ENCODE data around the gene COPS8. TPM values are rescaled to one million over a fixed set of nuclear protein-coding genes. Genes with fewer than 3 reads are reported as not detected.

Gene COPS8
- polyA plus RNA-seq, 1 of the 3 experiments (the other 2 are of a cell fraction), result 107 TPM

GRCh38 chr2:237121321-237121720 lies 35.6 kb downstream of the COPS8 start:
- no peak overlapping the region for H3K4me2 ChIP-seq
- H3K36me3 ChIP-seq (replicated peaks in 1 of 2; ENCODE audit: control insufficient read depth in 1 of 2, insufficient read depth in 2 of 2, low read length in 1 of 2), result no peaks in the 10 kb centered on the region
- CTCF ChIA-PET, result interaction anchor here (0.8 to 3.6 kb wide), 12 partner anchors 8 to 452 kb away, joined by 3 to 27 read pairs (median 7); no protein-coding TSS in a partner anchor
- no peaks in the 10 kb centered on the region for H3F3A ChIP-seq (replicated peaks; ENCODE audit: insufficient read depth)
- H3K9me2 ChIP-seq, result no peaks in the 10 kb centered on the region
- no peak overlapping the region for H3K27ac ChIP-seq (ENCODE audit: low read depth in 2 of 2, low read length in 1 of 2)
- no peaks in the 10 kb centered on the region for H3K79me2 ChIP-seq (ENCODE audit: insufficient read depth)
- TF ChIP-seq USF1 (IDR thresholded peaks at IDR 0.05; ENCODE audit: borderline replicate concordance, low read depth), result no peak
- H3K27me3 ChIP-seq (ENCODE audit: insufficient read depth), result no peaks in the 10 kb centered on the region
- H3K4me3 ChIP-seq (ENCODE audit: low read depth in 2 of 2, low read length in 1 of 2), result no peak overlapping the region
- no peak overlapping the region for H2AFZ ChIP-seq (ENCODE audit: low read depth)
- no peaks in the 10 kb centered on the region for H3K9me3 ChIP-seq
- 50% methylated on average over 1 of the region's 1 CpG for WGBS (ENCODE audit: low lambda C conversion rate)
- POLR2A ChIA-PET, result no interaction called here
- H3K9ac ChIP-seq, result no peak overlapping the region
- no peak for DNase-seq
- H4K20me1 ChIP-seq (ENCODE audit: insufficient read depth), result no peaks in the 10 kb centered on the region
- H3K4me1 ChIP-seq (ENCODE audit: control insufficient read depth in 1 of 2, insufficient read depth in 2 of 2, low read depth in 1 of 2, low read length in 1 of 2), result peaks cover 0 to 5% of the 10 kb centered on the region in 2 experiments; a peak in 3 of 4 replicates

GRCh38 chr2:237122214-237122666 lies 36.6 kb downstream of the COPS8 start:
- TF ChIP-seq RFX5 (IDR thresholded peaks at IDR 0.05; ENCODE audit: low read length), result no peak
- peak; percentile 60 for TF ChIP-seq CTCF (IDR thresholded peaks at IDR 0.05)
- TF ChIP-seq RCOR1 (IDR thresholded peaks at IDR 0.05; ENCODE audit: low read length), result no peak
- TF ChIP-seq MXI1 (IDR thresholded peaks at IDR 0.05; ENCODE audit: low read depth, low read length), result no peak
- peak; percentile 54; the same call in 1 of the 2 replicates for TF ChIP-seq MAX (IDR thresholded peaks at IDR 0.05; ENCODE audit: low read depth)
- TF ChIP-seq CHD2 (IDR thresholded peaks at IDR 0.05; ENCODE audit: low read length, partially characterized antibody), result no peak
- TF ChIP-seq SMC3 (IDR thresholded peaks at IDR 0.05; ENCODE audit: low read depth, low read length), result peak; percentile 73
- no peak for TF ChIP-seq ELF1 (IDR thresholded peaks at IDR 0.05)
- TF ChIP-seq JUND (IDR thresholded peaks at IDR 0.05), result no peak
- no peak for TF ChIP-seq FOXM1 (IDR thresholded peaks at IDR 0.05; ENCODE audit: low read depth)
- TF ChIP-seq USF1 (IDR thresholded peaks at IDR 0.05; ENCODE audit: borderline replicate concordance, low read depth), result no peak
- peak; percentile 81 for TF ChIP-seq RAD21 (IDR thresholded peaks at IDR 0.05; ENCODE audit: low read length)
- TF ChIP-seq TCF12 (IDR thresholded peaks at IDR 0.05), result no peak
- no peak for TF ChIP-seq GATA2 (CRISPR knock-in tag; IDR thresholded peaks at IDR 0.05)
- no peak for TF ChIP-seq YY1 (IDR thresholded peaks at IDR 0.05; ENCODE audit: low read depth)
- CTCF ChIA-PET, result interaction anchor here (0.6 to 3.6 kb wide), 24 partner anchors 9 to 454 kb away, joined by 3 to 27 read pairs (median 4); no protein-coding TSS in a partner anchor
- POLR2A ChIA-PET, result no interaction called here
- no peaks in the 10 kb centered on the region for H3K79me2 ChIP-seq (ENCODE audit: insufficient read depth)
- H3K9me3 ChIP-seq, result no peaks in the 10 kb centered on the region
- 59% methylated on average over 8 of the region's 8 CpGs for WGBS (ENCODE audit: low lambda C conversion rate)
- no peak overlapping the region for H3K4me3 ChIP-seq (ENCODE audit: low read depth in 2 of 2, low read length in 1 of 2)
- no peak overlapping the region for H3K27ac ChIP-seq (ENCODE audit: low read depth in 2 of 2, low read length in 1 of 2)
- no peak overlapping the region for H3K4me2 ChIP-seq
- no peak overlapping the region for H2AFZ ChIP-seq (ENCODE audit: low read depth)
- no peaks in the 10 kb centered on the region for H3K9me2 ChIP-seq
- peaks cover 3 to 5% of the 10 kb centered on the region in 2 experiments; a peak in 3 of 4 replicates for H3K4me1 ChIP-seq (ENCODE audit: control insufficient read depth in 1 of 2, insufficient read depth in 2 of 2, low read depth in 1 of 2, low read length in 1 of 2)
- H3K36me3 ChIP-seq (replicated peaks in 1 of 2; ENCODE audit: control insufficient read depth in 1 of 2, insufficient read depth in 2 of 2, low read length in 1 of 2), result no peaks in the 10 kb centered on the region
- no peaks in the 10 kb centered on the region for H3K27me3 ChIP-seq (ENCODE audit: insufficient read depth)
- H4K20me1 ChIP-seq (ENCODE audit: insufficient read depth), result no peaks in the 10 kb centered on the region
- no peak overlapping the region for H3K9ac ChIP-seq
- peak; percentile 68 for DNase-seq
- H3F3A ChIP-seq (replicated peaks; ENCODE audit: insufficient read depth), result no peaks in the 10 kb centered on the region

Measured in SK-N-SH (cell line).